ENCODE measurements around the gene HOXA5. TPM values are rescaled to one million over a fixed set of nuclear protein-coding genes. Genes with fewer than 3 reads are reported as not detected.
A peak's percentile ranks its signal among the peaks of the same experiment; 100 is the strongest.

Gene HOXA5
- total RNA-seq, 1 donor = 5.8 TPM

DNA sequence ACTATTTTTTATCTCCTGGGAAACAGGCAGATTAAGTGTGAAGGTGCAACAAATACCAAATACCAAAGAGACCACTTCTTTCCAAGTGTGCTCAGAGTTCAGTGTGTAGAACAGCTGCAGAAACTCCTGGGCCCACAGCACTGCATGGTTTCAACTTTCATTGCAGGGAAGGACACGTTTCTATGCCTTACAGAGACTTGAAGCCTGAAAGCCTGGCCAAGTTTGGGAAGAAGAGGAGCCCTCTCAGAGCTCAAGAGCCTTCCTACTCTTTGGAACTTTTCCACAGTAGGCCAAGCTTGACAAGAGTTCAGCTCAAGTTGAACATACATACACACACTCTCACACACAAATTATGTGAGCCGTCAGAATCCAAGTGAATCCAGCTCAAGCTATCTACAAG, 15.4 kb downstream of the HOXA5 start:
- Histone ChIP-seq H3K4me1 (ENCODE audit: insufficient read depth, low read length) (peaks cover 11% of the 10 kb centered on the region), H2AFZ (ENCODE audit: low read length) (no peak overlapping the region), H4K20me1 (ENCODE audit: insufficient read depth, low read length) (no peaks in the 10 kb centered on the region), H3K79me2 (ENCODE audit: insufficient read depth, low read length) (peaks cover 28% of the 10 kb centered on the region), H3K36me3 (ENCODE audit: insufficient read depth, low read length) (no peaks in the 10 kb centered on the region), H3K4me3 (ENCODE audit: insufficient read depth, low read length) (no peak overlapping the region), H3K27ac (ENCODE audit: low read depth, low read length) (no peak overlapping the region), H3K4me2 (ENCODE audit: insufficient read depth, low read length) (no peak overlapping the region), H3K9me3 (ENCODE audit: low read depth, low read length) (no peaks in the 10 kb centered on the region), H3K27me3 (ENCODE audit: insufficient read depth, low read length) (no peaks in the 10 kb centered on the region)
- TF ChIP-seq CTCF (IDR thresholded peaks at IDR 0.05; ENCODE audit: extremely low read depth, low read depth, low read length) = no peak
- DNase-seq (ENCODE audit: insufficient read length, low spot score, missing footprints) = peak; percentile 66

DNA sequence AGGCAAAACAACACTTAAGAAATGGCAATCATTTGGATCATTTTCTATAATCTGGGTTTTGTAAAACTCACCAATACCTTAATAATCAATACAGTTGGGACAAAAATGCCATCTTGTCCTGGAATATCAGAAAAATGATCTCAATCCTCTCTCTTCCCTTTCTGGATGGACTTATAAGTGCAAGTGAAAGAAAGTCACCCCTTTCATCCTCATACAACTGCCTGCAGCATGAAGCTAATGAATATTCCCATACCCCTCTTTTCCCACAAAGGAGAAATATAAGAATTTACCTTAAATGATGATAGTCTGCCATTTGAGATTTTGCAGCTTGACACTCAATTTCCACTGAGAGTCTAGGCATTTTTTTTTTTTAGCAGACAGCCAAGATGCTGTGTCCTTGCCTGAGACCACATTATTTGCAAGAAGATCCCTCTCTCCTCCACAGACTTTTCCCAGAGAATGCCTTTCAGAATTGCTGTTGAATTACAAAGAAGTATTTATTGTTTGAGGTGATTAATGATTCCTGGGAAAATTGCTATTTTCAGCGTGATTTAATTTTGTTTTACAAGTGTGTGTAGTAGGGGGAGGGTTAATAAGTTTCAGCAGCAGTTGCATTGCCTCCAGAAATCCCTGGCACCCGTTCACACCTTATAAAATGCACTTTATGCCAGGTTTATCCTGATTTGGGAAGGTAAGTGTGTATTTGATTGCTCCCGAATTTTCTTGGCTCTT, 16.7 kb downstream of the HOXA5 start:
- no peak overlapping the region for H2AFZ ChIP-seq (ENCODE audit: low read length)
- peaks cover 10% of the 10 kb centered on the region for H3K4me1 ChIP-seq (ENCODE audit: insufficient read depth, low read length)
- peaks cover 4% of the 10 kb centered on the region for H4K20me1 ChIP-seq (ENCODE audit: insufficient read depth, low read length)
- no peaks in the 10 kb centered on the region for H3K27me3 ChIP-seq (ENCODE audit: insufficient read depth, low read length)
- H3K36me3 ChIP-seq (ENCODE audit: insufficient read depth, low read length) = peaks cover 5% of the 10 kb centered on the region
- peaks cover 17% of the 10 kb centered on the region for H3K79me2 ChIP-seq (ENCODE audit: insufficient read depth, low read length)
- H3K9me3 ChIP-seq (ENCODE audit: low read depth, low read length) = no peaks in the 10 kb centered on the region
- no peak overlapping the region for H3K4me2 ChIP-seq (ENCODE audit: insufficient read depth, low read length)
- no peak for TF ChIP-seq CTCF (IDR thresholded peaks at IDR 0.05; ENCODE audit: extremely low read depth, low read depth, low read length)
- no peak overlapping the region for H3K27ac ChIP-seq (ENCODE audit: low read depth, low read length)
- peak; percentile 21 for DNase-seq (ENCODE audit: insufficient read length, low spot score, missing footprints)
- H3K4me3 ChIP-seq (ENCODE audit: insufficient read depth, low read length) = no peak overlapping the region

- TF ChIP-seq CTCF (IDR thresholded peaks at IDR 0.05; ENCODE audit: extremely low read depth, low read depth, low read length) = no peak
- peak; percentile 78 for DNase-seq (ENCODE audit: insufficient read length, low spot score, missing footprints)
- peaks cover 12% of the 10 kb centered on the region for H3K79me2 ChIP-seq (ENCODE audit: insufficient read depth, low read length)
- H3K27me3 ChIP-seq (ENCODE audit: insufficient read depth, low read length) = no peaks in the 10 kb centered on the region
- peaks cover 4% of the 10 kb centered on the region for H4K20me1 ChIP-seq (ENCODE audit: insufficient read depth, low read length)
- no peak overlapping the region for H3K4me2 ChIP-seq (ENCODE audit: insufficient read depth, low read length)
- H3K9me3 ChIP-seq (ENCODE audit: low read depth, low read length) = no peaks in the 10 kb centered on the region
- peaks cover 4% of the 10 kb centered on the region for H3K4me1 ChIP-seq (ENCODE audit: insufficient read depth, low read length)
- no peak overlapping the region for H2AFZ ChIP-seq (ENCODE audit: low read length)
- peaks cover 9% of the 10 kb centered on the region for H3K36me3 ChIP-seq (ENCODE audit: insufficient read depth, low read length)
- no peak overlapping the region for H3K4me3 ChIP-seq (ENCODE audit: insufficient read depth, low read length)
- H3K27ac ChIP-seq (ENCODE audit: low read depth, low read length) = no peak overlapping the region
Observed at GRCh38 chr7:27125986-27126394, 17.5 kb downstream of the HOXA5 start.

- no peak overlapping the region for H3K27ac ChIP-seq (ENCODE audit: low read depth, low read length)
- TF ChIP-seq CTCF (IDR thresholded peaks at IDR 0.05; ENCODE audit: extremely low read depth, low read depth, low read length) = no peak
- no peak overlapping the region for H3K4me3 ChIP-seq (ENCODE audit: insufficient read depth, low read length)
- no peak overlapping the region for H2AFZ ChIP-seq (ENCODE audit: low read length)
- peaks cover 9% of the 10 kb centered on the region for H3K36me3 ChIP-seq (ENCODE audit: insufficient read depth, low read length)
- no peaks in the 10 kb centered on the region for H3K9me3 ChIP-seq (ENCODE audit: low read depth, low read length)
- no peak overlapping the region for H3K4me2 ChIP-seq (ENCODE audit: insufficient read depth, low read length)
- peaks cover 4% of the 10 kb centered on the region for H3K4me1 ChIP-seq (ENCODE audit: insufficient read depth, low read length)
- peaks cover 4% of the 10 kb centered on the region for H4K20me1 ChIP-seq (ENCODE audit: insufficient read depth, low read length)
- DNase-seq (ENCODE audit: insufficient read length, low spot score, missing footprints) = no peak
- no peaks in the 10 kb centered on the region for H3K27me3 ChIP-seq (ENCODE audit: insufficient read depth, low read length)
- H3K79me2 ChIP-seq (ENCODE audit: insufficient read depth, low read length) = peaks cover 12% of the 10 kb centered on the region
Observed at GRCh38 chr7:27124902-27125689, 18.4 kb downstream of the HOXA5 start.

All from osteoblast (primary cell).